GM19035 (cell line): ENCODE measurements around the gene NFIB.

Experiments used
- ATAC-seq: cut with Tn5 transposase; IDR thresholded peaks from one replicate; pipeline ENCODE4 v1.9.1; 2021; ENCODE audit not compliant: unreplicated experiment

Gene NFIB

GRCh38 chr9:14127656-14128055 is 186.3 kb downstream of the NFIB start:
- no peak for ATAC-seq

DNA sequence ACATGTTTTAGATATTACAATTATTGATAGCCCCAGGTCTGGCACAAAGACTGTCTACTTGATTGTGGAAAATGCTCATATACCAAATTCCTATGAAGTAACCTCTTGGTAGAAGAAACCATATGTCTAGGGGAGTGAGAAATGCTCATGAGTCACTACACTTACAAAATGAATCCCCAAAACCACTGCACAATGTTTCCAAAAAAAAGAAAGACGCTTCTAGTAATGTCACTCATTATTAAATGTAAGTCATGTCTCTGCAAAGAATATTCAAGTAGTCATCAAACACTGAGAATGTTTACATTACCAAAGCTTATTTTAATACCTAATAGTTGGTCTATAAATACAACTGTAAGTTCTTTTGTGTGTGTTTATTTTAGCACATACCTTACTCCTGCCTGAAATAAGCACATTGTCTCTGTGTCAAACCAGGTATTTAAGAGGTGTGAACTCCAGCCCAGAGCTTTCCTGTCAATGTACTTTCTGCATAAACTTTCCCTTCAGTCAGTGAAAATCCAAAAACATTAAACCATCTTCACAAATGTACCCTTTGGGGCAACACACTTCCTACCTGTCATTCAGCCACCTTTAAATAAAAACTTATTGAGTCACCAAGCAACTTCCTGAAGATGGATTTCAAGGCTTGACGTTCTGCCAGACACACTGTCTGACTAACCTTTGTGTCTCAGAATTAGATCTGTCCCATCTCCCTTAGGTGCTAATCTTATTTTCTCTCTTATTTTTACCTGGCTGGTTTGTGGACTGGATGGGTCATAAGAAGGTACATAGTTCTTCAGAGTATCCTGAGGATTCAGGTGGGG is 194.0 kb downstream of the NFIB start:
- ATAC-seq = no peak

DNA sequence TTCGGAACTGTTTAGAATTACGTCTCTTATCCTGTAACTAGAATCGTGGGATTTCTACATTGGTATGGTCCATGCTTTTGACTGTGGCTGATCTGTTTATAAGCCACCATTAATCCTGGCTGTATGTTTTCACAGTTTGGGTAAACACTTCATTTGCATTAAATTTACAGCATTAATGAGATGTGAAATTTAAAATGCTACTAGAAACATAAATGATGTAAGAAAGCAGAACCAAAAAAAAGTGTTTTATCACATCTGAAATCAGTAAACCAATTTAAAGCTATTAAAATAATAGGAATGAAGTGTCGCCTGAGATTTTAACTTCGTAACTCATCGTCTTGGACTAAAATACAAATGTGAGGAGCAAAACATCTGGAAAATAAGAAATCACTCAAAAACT is 201.7 kb downstream of the NFIB start:
- ATAC-seq = no peak

- no peak for ATAC-seq
Observed at GRCh38 chr9:14111696-14112095, 202.2 kb downstream of the NFIB start.

DNA sequence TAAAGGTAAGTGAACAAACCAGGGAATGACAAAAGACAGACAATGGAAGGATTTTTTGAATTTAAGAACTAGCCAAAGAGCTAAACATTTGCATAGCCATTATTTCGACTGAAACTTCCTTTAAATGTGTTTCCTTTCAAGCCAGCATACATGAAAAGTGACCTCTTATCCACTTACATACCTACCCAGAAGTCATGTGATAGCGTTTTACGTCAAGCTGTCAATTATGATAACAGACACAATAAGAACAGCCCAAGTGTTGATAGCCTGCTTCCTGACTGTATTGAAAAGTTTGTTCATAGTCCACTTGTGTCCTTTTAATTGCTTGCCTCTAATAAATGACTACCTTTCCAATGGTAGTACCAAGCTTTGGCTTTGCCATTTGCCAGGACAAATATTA is 206.0 kb downstream of the NFIB start:
- ATAC-seq = no peak

GRCh38 chr9:14107495-14107894 is 206.4 kb downstream of the NFIB start:
- ATAC-seq = no peak

DNA sequence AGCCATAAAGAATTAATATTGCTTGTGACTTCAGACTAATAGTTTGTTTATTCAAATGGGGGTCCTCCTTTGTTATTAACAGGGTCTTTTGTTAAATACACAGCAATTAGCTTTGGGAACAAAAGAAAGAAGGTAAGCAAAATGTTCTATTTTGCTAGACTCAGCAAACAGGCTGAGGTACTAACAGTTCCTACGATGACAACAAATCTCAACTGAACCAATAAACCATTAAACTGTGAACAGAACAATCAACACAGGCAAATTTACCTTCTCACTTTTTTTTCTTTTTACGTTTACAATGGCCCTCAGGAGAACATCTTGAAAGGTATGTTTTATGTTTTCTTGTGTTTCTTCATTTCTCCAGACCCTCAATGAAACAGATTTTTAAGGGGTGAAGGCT is 207.2 kb downstream of the NFIB start:
- ATAC-seq = no peak

DNA sequence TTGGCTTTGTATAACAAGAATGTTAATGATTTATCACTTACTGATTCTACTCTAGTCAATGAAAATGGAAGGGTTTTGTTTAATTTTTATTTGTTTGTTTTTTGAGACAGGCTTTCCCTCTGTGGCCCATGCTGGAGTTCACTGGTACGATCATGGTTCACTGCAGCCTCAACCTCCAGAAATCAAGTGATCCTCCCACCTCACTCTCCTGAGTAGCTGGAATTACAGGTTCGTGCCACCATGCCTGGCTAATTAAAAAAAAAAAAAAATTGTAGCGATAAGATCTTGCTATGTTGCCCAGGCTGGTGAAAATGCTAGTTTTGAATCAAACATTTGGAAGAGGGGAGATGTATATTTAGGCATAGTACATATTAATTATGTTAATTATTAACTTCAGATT is 209.4 kb downstream of the NFIB start:
- no peak for ATAC-seq

- ATAC-seq = no peak
Observed at GRCh38 chr9:14103115-14103514, 210.8 kb downstream of the NFIB start.

DNA sequence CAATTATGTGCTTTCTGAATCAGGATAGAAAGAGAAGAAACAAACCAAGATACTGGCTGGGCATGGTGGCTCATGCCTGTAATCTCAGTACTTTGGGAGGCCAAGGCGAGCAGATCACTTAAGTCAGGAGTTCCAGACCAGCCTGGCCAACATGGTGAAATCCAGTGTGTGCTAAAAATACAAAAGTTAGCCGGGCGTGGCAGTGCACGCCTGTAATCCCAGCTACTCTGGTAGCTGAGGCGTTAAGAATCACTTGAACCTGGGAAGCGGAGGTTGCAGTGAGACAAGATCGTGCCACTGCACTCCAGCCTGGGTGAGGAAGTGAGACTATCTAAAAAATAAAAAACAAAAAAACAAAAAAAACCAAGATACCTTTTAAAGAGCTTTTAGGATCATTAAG is 214.2 kb downstream of the NFIB start:
- ATAC-seq = no peak

GRCh38 chr9:14098486-14099180 is 215.3 kb downstream of the NFIB start:
- ATAC-seq = no peak

DNA sequence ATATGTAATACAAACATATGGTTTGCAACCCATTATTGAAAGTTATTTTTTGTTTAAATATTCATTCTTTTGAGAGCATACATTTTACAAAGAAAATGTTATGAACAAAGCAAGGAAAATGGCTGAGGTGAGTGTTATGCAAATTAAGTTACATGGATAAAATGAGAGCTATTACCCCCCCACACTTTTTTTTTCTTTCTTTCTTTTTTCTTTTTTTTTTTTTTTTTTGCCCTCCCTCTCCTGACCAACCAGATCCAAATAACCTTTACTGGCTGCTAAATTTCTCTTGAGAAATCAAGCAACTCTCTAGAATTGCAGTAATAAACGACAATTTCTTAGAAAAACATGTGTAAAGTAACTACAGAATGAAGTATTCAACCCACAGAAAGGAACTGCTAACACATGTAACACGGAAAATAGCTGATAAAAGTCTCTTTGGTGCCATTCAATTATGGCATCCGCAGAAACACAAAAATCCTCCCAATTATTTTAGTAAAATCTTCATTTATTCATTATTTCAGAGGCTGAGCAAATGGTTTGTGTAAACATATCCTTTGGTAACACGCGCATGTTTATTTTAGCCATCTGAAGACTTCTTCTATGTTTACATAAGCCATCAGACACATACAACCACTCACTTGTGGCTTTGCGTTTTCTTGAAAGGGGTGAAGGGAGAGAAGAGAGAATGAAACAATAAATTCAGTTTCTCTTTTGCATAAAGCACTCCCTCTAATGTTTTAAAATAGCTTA is 216.1 kb downstream of the NFIB start:
- no peak for ATAC-seq

GRCh38 chr9:14097215-14097614 is 216.7 kb downstream of the NFIB start:
- no peak for ATAC-seq

DNA sequence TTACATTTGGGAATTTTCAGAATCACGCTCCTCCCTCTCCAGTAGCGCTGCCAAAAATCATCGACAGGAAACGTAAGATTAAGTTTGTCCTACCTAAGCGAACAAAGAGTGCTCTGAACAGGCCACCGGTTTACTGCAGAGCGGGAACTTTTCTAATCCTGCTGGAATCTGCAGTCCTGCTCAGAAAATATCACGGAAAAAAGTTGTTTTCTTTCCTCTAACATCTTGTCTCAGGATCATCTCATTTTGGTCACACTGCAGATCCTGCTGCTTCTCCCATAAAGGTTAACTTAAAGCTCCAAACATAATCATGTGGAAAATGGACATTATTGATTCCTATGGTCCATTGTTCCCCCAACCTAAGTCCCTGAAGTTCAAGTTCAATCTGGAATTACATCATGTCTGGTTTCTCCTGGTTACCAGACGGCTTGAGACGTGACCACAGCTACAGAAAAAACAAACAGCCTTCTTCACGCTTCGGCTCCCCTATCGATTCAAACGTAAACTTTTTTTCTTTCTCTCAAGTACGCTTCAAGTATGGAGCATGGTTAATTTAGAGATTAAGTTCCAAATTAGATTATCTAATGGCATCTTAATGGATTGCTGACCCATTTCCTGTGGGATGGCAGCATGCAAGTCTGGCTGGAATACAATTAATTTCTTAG is 217.6 kb downstream of the NFIB start:
- ATAC-seq = no peak

GRCh38 chr9:14095277-14095676 is 218.7 kb downstream of the NFIB start:
- ATAC-seq = no peak

DNA sequence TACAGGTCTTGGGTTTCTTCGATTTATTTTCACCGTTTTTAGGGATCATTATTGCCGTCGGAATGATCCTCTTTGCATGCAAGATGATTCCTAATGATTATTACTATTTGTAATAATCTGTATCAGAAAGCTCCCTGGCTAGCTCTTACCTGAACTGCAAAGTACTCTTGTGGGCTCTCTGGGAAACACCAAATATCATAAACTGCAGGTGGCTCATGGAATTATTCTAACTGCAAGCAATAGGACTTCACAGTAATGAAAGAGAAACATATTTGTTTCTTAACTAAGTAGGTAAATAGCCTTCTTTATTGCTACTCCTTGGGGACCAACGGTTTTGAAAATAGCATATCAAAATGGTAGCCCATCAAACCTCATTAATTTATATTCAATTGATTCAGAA is 219.4 kb downstream of the NFIB start:
- no peak for ATAC-seq

- no peak for ATAC-seq
Observed at GRCh38 chr9:14092344-14092743, 221.6 kb downstream of the NFIB start.

DNA sequence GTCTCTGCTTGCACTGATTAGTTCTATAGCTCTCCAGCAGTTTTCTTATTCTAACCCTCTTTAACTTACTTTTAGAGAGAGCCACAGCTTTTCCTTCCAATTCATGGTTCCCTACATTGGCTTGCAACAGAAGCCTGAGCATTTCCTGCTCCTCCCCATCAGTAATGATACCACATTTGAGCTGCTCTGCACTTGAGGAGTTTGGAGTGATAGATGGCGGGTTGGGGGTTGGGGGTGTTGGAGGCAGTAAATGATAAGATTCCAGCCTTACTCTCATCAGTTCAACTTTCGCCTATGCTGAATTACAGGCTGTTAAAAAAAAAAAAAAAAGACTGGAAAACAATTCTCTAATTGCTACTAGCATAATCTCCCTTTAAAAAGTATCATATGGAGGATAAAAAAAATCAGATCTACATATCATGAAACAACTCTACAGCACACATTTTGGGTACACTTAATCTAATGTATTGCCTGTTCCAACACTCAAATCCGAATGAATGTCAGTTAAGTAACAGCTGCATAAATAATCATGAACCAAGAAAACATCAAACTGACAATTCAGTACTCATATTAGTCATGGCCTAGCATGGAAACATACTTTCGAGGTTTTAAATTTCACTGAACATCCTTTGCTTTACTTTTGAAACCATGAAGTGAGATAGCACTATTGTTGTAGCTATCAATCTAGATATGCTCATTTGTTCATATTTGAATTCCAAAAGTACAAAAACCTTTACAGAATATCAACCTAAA is 224.7 kb downstream of the NFIB start:
- no peak for ATAC-seq

- no peak for ATAC-seq
Observed at GRCh38 chr9:14087576-14087975, 226.4 kb downstream of the NFIB start.

DNA sequence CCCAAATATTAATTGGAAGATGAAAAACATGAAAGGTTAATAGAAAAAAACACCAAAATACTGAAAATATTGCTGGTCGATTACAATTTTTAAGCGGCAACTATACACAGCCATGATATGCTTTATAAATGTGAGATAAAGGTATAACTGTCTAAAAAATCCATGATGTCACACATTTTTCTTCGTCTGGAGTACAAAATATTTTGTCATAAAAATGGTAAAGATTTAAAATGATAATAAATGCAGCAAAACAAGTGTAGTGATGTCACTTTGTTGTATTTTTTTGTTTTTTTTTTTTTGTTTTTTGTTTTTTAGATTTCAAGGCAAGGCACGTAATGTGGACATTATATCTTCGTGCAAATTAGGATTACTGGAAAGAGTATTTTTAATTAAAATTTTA is 227.4 kb downstream of the NFIB start:
- no peak for ATAC-seq

- ATAC-seq = no peak
Observed at GRCh38 chr9:14085810-14086209, 228.1 kb downstream of the NFIB start.
